WTC11 (cell line): Measurements from ENCODE around the gene TCL1B. TPM values are rescaled to one million over a fixed set of nuclear protein-coding genes. Genes with fewer than 3 reads are reported as not detected.

Experiments used
- ATAC-seq: fragments of 200-7000 bp; cut with Tn5 transposase; 2 replicates; pipeline ENCODE4 v1.10.0; 2021; ENCODE audit warnings: mild to moderate bottlenecking, moderate library complexity
- CTCF ChIA-PET: fragments of 300-600 bp; sonication (Branson Sonifier 250); formaldehyde crosslinking; loops from one replicate; lab custom pipeline; 2021; ENCODE audit warnings: antibody characterized with exemption; lab: Charles Lee
- POLR2A ChIA-PET: fragments of 350-600 bp; sonication (Branson Sonifier 250); formaldehyde crosslinking; loops from one replicate; lab custom pipeline; 2021; ENCODE audit warnings: antibody characterized with exemption; lab: Charles Lee
- DNase-seq: peaks from one replicate; pipeline ENCODE4 v3.0.0; 2021; ENCODE audit warnings: low spot score
- H3K27ac Mint-ChIP-seq: 2 replicates; pipeline ENCODE4 v1.8.0; 2021; ENCODE audit warnings: mixed read lengths
- H3K27me3 Mint-ChIP-seq: 2 replicates; pipeline ENCODE4 v1.8.0; 2021; ENCODE audit warnings: low read depth, mild to moderate bottlenecking, moderate library complexity, mixed read lengths
- H3K36me3 Mint-ChIP-seq: 2 replicates; pipeline ENCODE4 v1.8.0; 2021; ENCODE audit warnings: mixed read lengths
- H3K4me1 Mint-ChIP-seq: 2 replicates; pipeline ENCODE4 v1.8.0; 2022; ENCODE audit warnings: mixed read lengths
- H3K4me3 Mint-ChIP-seq: 2 replicates; pipeline ENCODE4 v1.8.0; 2021; ENCODE audit warnings: mild to moderate bottlenecking, moderate library complexity, mixed read lengths
- H3K9me3 Mint-ChIP-seq: 2 replicates; pipeline ENCODE4 v1.8.0; 2021; ENCODE audit warnings: mixed read lengths
- AR ChIP-seq: fragments of 250-450 bp; sonication (Bioruptor Pico); IDR thresholded peaks from 2 replicates; pipeline ENCODE4 v1.9.0; 2021; ENCODE audit warnings: mild to moderate bottlenecking
- CTCF ChIP-seq: fragments of 200-600 bp; IDR thresholded peaks from 2 replicates; pipeline ENCODE4 v1.8.0; 2022; ENCODE audit warnings: antibody characterized with exemption
- E2F4 ChIP-seq: sonication (generic); formaldehyde crosslinking; IDR thresholded peaks from 2 replicates; pipeline ENCODE4 v1.8.1; 2022; ENCODE audit warnings: low read depth, mild to moderate bottlenecking, moderate library complexity, missing genetic modification reagents, borderline replicate concordance
- E2F5 ChIP-seq: sonication (generic); formaldehyde crosslinking; IDR thresholded peaks from 2 replicates; pipeline ENCODE4 v1.8.1; 2022; ENCODE audit warnings: mild to moderate bottlenecking, moderate library complexity, missing genetic modification reagents
- ESRRA ChIP-seq: sonication (generic); formaldehyde crosslinking; IDR thresholded peaks from 2 replicates; pipeline ENCODE4 v1.8.1; 2022; ENCODE audit warnings: mild to moderate bottlenecking, missing genetic modification reagents, borderline replicate concordance
- FOXK1 ChIP-seq: sonication (generic); formaldehyde crosslinking; IDR thresholded peaks from 2 replicates; pipeline ENCODE4 v1.8.0; 2022; ENCODE audit warnings: mild to moderate bottlenecking, moderate library complexity, missing genetic modification reagents
- GTF2I ChIP-seq: fragments of 250-450 bp; sonication (Bioruptor Pico); conservative IDR thresholded peaks from 2 replicates; pipeline ENCODE4 v1.4.0; 2021; ENCODE audit warnings: mild to moderate bottlenecking
- HMGXB4 ChIP-seq: sonication (generic); formaldehyde crosslinking; IDR thresholded peaks from 2 replicates; pipeline ENCODE4 v1.8.1; 2023; ENCODE audit warnings: mild to moderate bottlenecking, moderate library complexity, missing genetic modification reagents
- IRF2 ChIP-seq: sonication (generic); formaldehyde crosslinking; IDR thresholded peaks from 2 replicates; pipeline ENCODE4 v1.8.0; 2022; ENCODE audit warnings: low read depth, missing genetic modification reagents, borderline replicate concordance
- JUN ChIP-seq: sonication (generic); formaldehyde crosslinking; IDR thresholded peaks from 2 replicates; pipeline ENCODE4 v1.8.0; 2023; ENCODE audit warnings: mild to moderate bottlenecking, missing genetic modification reagents
- NFYB ChIP-seq: sonication (generic); formaldehyde crosslinking; conservative IDR thresholded peaks from 2 replicates; pipeline ENCODE4 v1.8.0; 2022; ENCODE audit warnings: low read depth, missing genetic modification reagents
- NR2C2 ChIP-seq: sonication (generic); formaldehyde crosslinking; IDR thresholded peaks from 2 replicates; pipeline ENCODE4 v1.8.0; 2022; ENCODE audit warnings: mild to moderate bottlenecking, missing genetic modification reagents
- OVOL2 ChIP-seq: fragments of 250-450 bp; sonication (Bioruptor Pico); IDR thresholded peaks from 2 replicates; pipeline ENCODE4 v1.9.0; 2021; ENCODE audit warnings: mild to moderate bottlenecking, borderline replicate concordance
- RELA ChIP-seq: sonication (generic); formaldehyde crosslinking; IDR thresholded peaks from 2 replicates; pipeline ENCODE4 v1.8.1; 2022; ENCODE audit warnings: missing genetic modification reagents, mild to moderate bottlenecking, borderline replicate concordance
- TCF7 ChIP-seq: sonication (generic); formaldehyde crosslinking; IDR thresholded peaks from 2 replicates; pipeline ENCODE4 v1.8.0; 2022; ENCODE audit warnings: mild to moderate bottlenecking, low read depth, missing genetic modification reagents, moderate library complexity
- USF2 ChIP-seq: sonication (generic); formaldehyde crosslinking; IDR thresholded peaks from 2 replicates; pipeline ENCODE4 v1.8.1; 2023; ENCODE audit warnings: mild to moderate bottlenecking, missing genetic modification reagents, moderate library complexity
- ZBTB21 ChIP-seq: sonication (generic); formaldehyde crosslinking; IDR thresholded peaks from 2 replicates; pipeline ENCODE4 v1.8.1; 2023; ENCODE audit warnings: mild to moderate bottlenecking, missing genetic modification reagents, borderline replicate concordance
- ZNF232 ChIP-seq: sonication (generic); formaldehyde crosslinking; IDR thresholded peaks from 2 replicates; pipeline ENCODE4 v1.8.0; 2022; ENCODE audit warnings: mild to moderate bottlenecking, missing genetic modification reagents
- ZNF281 ChIP-seq: sonication (generic); formaldehyde crosslinking; IDR thresholded peaks from 2 replicates; pipeline ENCODE4 v1.8.0; 2023; ENCODE audit warnings: mild to moderate bottlenecking, missing genetic modification reagents
- ZNF396 ChIP-seq: fragments of 250-450 bp; sonication (Bioruptor Pico); IDR thresholded peaks from 2 replicates; pipeline ENCODE4 v1.8.0; 2021; ENCODE audit warnings: mild to moderate bottlenecking, moderate library complexity, borderline replicate concordance
- total RNA-seq: library from RNA; stranded (reverse); gene quantifications from 3 replicates; pipeline ENCODE4 v1.2.3, GENCODE V29; 2021

TCL1B gene
- total RNA-seq, 1 experiment from 2014 or later: 5.7 TPM

GRCh38 chr14:95677179-95677835 lies 8.9 kb upstream of the TCL1B start (continued):
- TF ChIP-seq AR (CRISPR knock-in tag) (no peak), FOXK1 (CRISPR knock-in tag) (no peak), NR2C2 (CRISPR knock-in tag) (no peak), ESRRA (CRISPR knock-in tag) (no peak), ZNF281 (CRISPR knock-in tag) (no peak)

GRCh38 chr14:95679148-95679815 lies 6.9 kb upstream of the TCL1B start:
- peaks cover 20% of the 10 kb centered on the region for H3K27me3 Mint-ChIP-seq
- H3K4me1 Mint-ChIP-seq: peaks cover 22% of the 10 kb centered on the region
- ChIA-PET CTCF (interaction anchor here (0.9 to 3.7 kb wide), 10 partner anchors 13 to 419 kb away, joined by 3 to 16 read pairs (median 4); no protein-coding TSS in a partner anchor), POLR2A (no interaction called here)
- no peak overlapping the region for H3K4me3 Mint-ChIP-seq
- no peak for DNase-seq
- H3K9me3 Mint-ChIP-seq: peaks cover 27% of the 10 kb centered on the region
- ATAC-seq: no peak
- H3K27ac Mint-ChIP-seq: no peak overlapping the region
- peaks cover 11% of the 10 kb centered on the region for H3K36me3 Mint-ChIP-seq
- TF ChIP-seq TCF7 (CRISPR knock-in tag) (no peak), GTF2I (CRISPR knock-in tag) (no peak), JUN (CRISPR knock-in tag) (no peak), ZNF396 (CRISPR knock-in tag) (no peak), IRF2 (CRISPR knock-in tag) (no peak), RELA (no peak), CTCF (no peak), ZBTB21 (CRISPR knock-in tag) (no peak), E2F4 (CRISPR knock-in tag) (no peak), E2F5 (CRISPR knock-in tag) (no peak), HMGXB4 (CRISPR knock-in tag) (no peak), ZNF232 (CRISPR knock-in tag) (no peak), USF2 (CRISPR knock-in tag) (no peak), NFYB (CRISPR knock-in tag) (no peak), OVOL2 (CRISPR knock-in tag) (no peak)
